Smooth muscle cell (in vitro differentiated cells): ENCODE results near the gene MEG3. TPM values are rescaled to one million over a fixed set of nuclear protein-coding genes. Genes with fewer than 3 reads are reported as not detected.

Source experiments
- DNase-seq: peaks from one replicate; lab custom pipeline; 2025; ENCODE audit not compliant: unreplicated experiment; lab: John Stamatoyannopoulos, UW
- H2AFZ ChIP-seq: fragments of 200-600 bp; sonication (generic); 2 replicates; pipeline ENCODE4 v1.6.0; 2016; ENCODE audit warnings: antibody characterized with exemption, low read depth, mild to moderate bottlenecking
- H3F3A ChIP-seq: fragments of 200-600 bp; sonication (generic); 2 replicates; pipeline ENCODE4 v1.6.0; 2017; ENCODE audit warnings: antibody characterized with exemption, low read depth
- H3K27ac ChIP-seq: fragments of 200-600 bp; sonication (generic); 2 replicates; pipeline ENCODE4 v1.5.1; 2016; ENCODE audit warnings: low read depth, mild to moderate bottlenecking
- H3K27me3 ChIP-seq: fragments of 200-600 bp; sonication (generic); 2 replicates; pipeline ENCODE4 v1.6.1; 2016; ENCODE audit warnings: low read depth, mild to moderate bottlenecking
- H3K36me3 ChIP-seq: fragments of 200-600 bp; sonication (generic); 2 replicates; pipeline ENCODE4 v1.5.1; 2016; ENCODE audit warnings: low read depth
- H3K4me1 ChIP-seq: fragments of 200-600 bp; sonication (generic); 2 replicates; pipeline ENCODE4 v1.5.1; 2016; ENCODE audit warnings: low read depth
- H3K4me2 ChIP-seq: fragments of 200-600 bp; sonication (generic); 2 replicates; pipeline ENCODE4 v1.6.0; 2016; ENCODE audit warnings: mild to moderate bottlenecking
- H3K4me3 ChIP-seq: fragments of 200-600 bp; sonication (generic); 2 replicates; pipeline ENCODE4 v1.5.1; 2016; ENCODE audit warnings: mild to moderate bottlenecking
- H3K79me2 ChIP-seq: fragments of 200-600 bp; sonication (generic); 2 replicates; pipeline ENCODE4 v1.6.0; 2016; ENCODE audit warnings: low read depth, mild to moderate bottlenecking
- H3K9ac ChIP-seq: fragments of 200-600 bp; sonication (generic); 2 replicates; pipeline ENCODE4 v1.6.0; 2016; ENCODE audit warnings: low read depth
- H3K9me3 ChIP-seq: fragments of 200-600 bp; sonication (generic); replicated peaks from 2 replicates; pipeline ENCODE4 v1.5.1; 2016; ENCODE audit warnings: low read depth
- H4K20me1 ChIP-seq: fragments of 200-600 bp; sonication (generic); 2 replicates; pipeline ENCODE4 v1.6.0; 2016; ENCODE audit warnings: low read depth
- CTCF ChIP-seq: fragments of 200-600 bp; sonication (generic); IDR thresholded peaks from 2 replicates; pipeline ENCODE4 v1.5.1; 2017; ENCODE audit warnings: borderline replicate concordance, mild to moderate bottlenecking, antibody characterized with exemption; ENCODE audit not compliant: insufficient read depth, poor library complexity, severe bottlenecking
- WGBS: methylation state at CpG from one replicate; pipeline ENCODE4 v1.1.7; 2016; ENCODE audit warnings: low lambda C conversion rate; 5-methylcytosine and 5-hydroxymethylcytosine counted together
- polyA plus RNA-seq: library from polyadenylated mRNA; unstranded; fragments of >200 nt; fragmentation: Nextera tagmentation; extraction: Ambion mirVana; gene quantifications from 2 replicates; pipeline ENCODE4 v1.2.1, GENCODE V29; 2016
- total RNA-seq: library from RNA; depleted of rRNA; stranded (reverse); fragments of >200 nt; gene quantifications from 2 replicates; pipeline ENCODE4 v1.2.3, GENCODE V29; 2014

Gene MEG3
- total and polyA plus RNA-seq, 2 experiments from 2014 or later = not detected

- Histone ChIP-seq H4K20me1 (no peaks in the 10 kb centered on the region), H2AFZ (no peak overlapping the region), H3K4me3 (no peak overlapping the region), H3K27me3 (no peaks in the 10 kb centered on the region), H3K79me2 (no peaks in the 10 kb centered on the region), H3K4me1 (no peaks in the 10 kb centered on the region), H3F3A (peaks cover 6% of the 10 kb centered on the region), H3K4me2 (no peak overlapping the region), H3K36me3 (no peaks in the 10 kb centered on the region), H3K9me3 (peaks cover 3% of the 10 kb centered on the region), H3K9ac (no peak overlapping the region), H3K27ac (no peak overlapping the region)
- no peak for TF ChIP-seq CTCF
- DNase-seq = no peak
- WGBS = 97% methylated on average over 10 of the region's 10 CpGs
Observed at GRCh38 chr14:100813291-100813690, 12.6 kb upstream of the MEG3 start.

GRCh38 chr14:100815478-100816285, 10.2 kb upstream of the MEG3 start:
- Histone ChIP-seq H3K4me2 (peak overlapping the region; percentile 33), H3F3A (peaks cover 6% of the 10 kb centered on the region), H3K27ac (peak overlapping the region; percentile 89), H3K9me3 (peaks cover 3% of the 10 kb centered on the region), H3K4me1 (no peaks in the 10 kb centered on the region), H3K27me3 (no peaks in the 10 kb centered on the region), H3K79me2 (no peaks in the 10 kb centered on the region), H3K4me3 (no peak overlapping the region), H2AFZ (no peak overlapping the region), H4K20me1 (no peaks in the 10 kb centered on the region), H3K36me3 (no peaks in the 10 kb centered on the region), H3K9ac (peak overlapping the region; percentile 64)
- TF ChIP-seq CTCF = no peak
- DNase-seq = peak; percentile 36
- 56% methylated on average over 15 of the region's 15 CpGs for WGBS

GRCh38 chr14:100816286-100816949, 9.5 kb upstream of the MEG3 start:
- Histone ChIP-seq H3K79me2 (no peaks in the 10 kb centered on the region), H3K4me3 (no peak overlapping the region), H3F3A (peaks cover 6% of the 10 kb centered on the region), H3K9me3 (no peaks in the 10 kb centered on the region), H3K9ac (peak overlapping the region; percentile 64), H3K4me1 (no peaks in the 10 kb centered on the region), H3K36me3 (no peaks in the 10 kb centered on the region), H3K27me3 (no peaks in the 10 kb centered on the region), H3K4me2 (peak overlapping the region; percentile 1), H3K27ac (peak overlapping the region; percentile 89), H2AFZ (no peak overlapping the region), H4K20me1 (no peaks in the 10 kb centered on the region)
- WGBS = 60% methylated on average over 5 of the region's 5 CpGs
- no peak for TF ChIP-seq CTCF
- DNase-seq = no peak
